Gastrocnemius medialis (tissue), 4 donors: ENCODE results near the gene LYST. TPM values are rescaled to one million over a fixed set of nuclear protein-coding genes. Genes with fewer than 3 reads are reported as not detected.

Experiments
- ATAC-seq, 2 donors: fragments of 150-250 bp; one replicate each; pipeline ENCODE4 v1.9.1; 2016
- DNase-seq, 2 donors: peaks; one replicate each; pipeline ENCODE4 v3.0.0-alpha.2; 2019
- H3K27ac ChIP-seq, 4 donors: fragments of 200-600 bp; sonication (generic); 1 replicate in 1 of 4; 2 replicates in 3 of 4; pipeline ENCODE4 v1.5.1; 2016 to 2018; ENCODE audit warnings: mild to moderate bottlenecking in 2 of 4, moderate library complexity in 1 of 4
- H3K27me3 ChIP-seq, 3 donors: fragments of 200-600 bp; sonication (generic) in 2 of 3; 1 replicate in 1 of 3; 2 replicates in 2 of 3; pipeline versions ENCODE4 v1.5.1 to v1.6.0; 2016 to 2019; ENCODE audit warnings: mild to moderate bottlenecking in 1 of 3, moderate library complexity in 1 of 3
- H3K36me3 ChIP-seq, 2 donors: fragments of 200-600 bp; sonication (generic) in 1 of 2; one replicate each; pipeline ENCODE4 v1.5.1; 2017 to 2018
- H3K4me1 ChIP-seq, 2 donors: fragments of 200-600 bp; sonication (generic) in 1 of 2; one replicate each; pipeline ENCODE4 v1.5.1; 2016 to 2017; ENCODE audit warnings: mild to moderate bottlenecking in 2 of 2
- H3K4me3 ChIP-seq, 4 donors: fragments of 200-600 bp; sonication (generic) in 3 of 4; 1 replicate in 1 of 4; 2 replicates in 3 of 4; pipeline ENCODE4 v1.5.1; 2016 to 2019; ENCODE audit warnings: mild to moderate bottlenecking in 2 of 4
- H3K9me3 ChIP-seq, 3 donors: fragments of 200-600 bp; sonication (generic) in 2 of 3; 1 replicate in 1 of 3; 2 replicates in 2 of 3; pipeline ENCODE4 v1.5.1; 2016 to 2019
- POLR2A ChIP-seq, 2 donors: fragments of 450-650 bp; IDR thresholded peaks; one replicate each; pipeline ENCODE4 v1.6.1; 2017; ENCODE audit warnings: antibody characterized with exemption in 2 of 2, mild to moderate bottlenecking in 2 of 2, moderate library complexity in 2 of 2
- in situ Hi-C, 4 donors: fragments of 200-750 bp; cut with MboI; loops; one replicate each; pipeline versions ENCODE4 v1.15.0 to v1.8.0; 2017; ENCODE audit warnings: low sequenced_read_pairs in 4 of 4
- intact Hi-C: fragments of 100-400 bp; cut with DNase I; formaldehyde crosslinking; loops from one replicate; pipeline ENCODE4 v1.15.1; 2023; ENCODE audit warnings: low total_unique reads
- total RNA-seq, 4 donors: library from RNA; depleted of rRNA; stranded (reverse); fragments of >200 nt; gene quantifications; one replicate each; pipeline versions ENCODE4 v1.1.0 to v1.2.3, GENCODE V29; 2016
- TF ChIP-seq, protein P1 (sequence below), 5 experiments: fragments of 450-650 bp in 3 of 5; fragments of 200-600 bp in 2 of 5; sonication (generic) in 2 of 5; IDR thresholded peaks in 4 of 5; conservative IDR thresholded peaks in 1 of 5; 1 replicate in 4 of 5; 2 replicates in 1 of 5; pipeline ENCODE4 v1.5.1; 2016 to 2019; ENCODE audit warnings: antibody characterized with exemption in 5 of 5, mild to moderate bottlenecking in 3 of 5, moderate library complexity in 3 of 5

LYST gene
- total RNA-seq, 4 donors from 2014 or later = 6.6 to 21.9 (median 10.7) TPM

DNA sequence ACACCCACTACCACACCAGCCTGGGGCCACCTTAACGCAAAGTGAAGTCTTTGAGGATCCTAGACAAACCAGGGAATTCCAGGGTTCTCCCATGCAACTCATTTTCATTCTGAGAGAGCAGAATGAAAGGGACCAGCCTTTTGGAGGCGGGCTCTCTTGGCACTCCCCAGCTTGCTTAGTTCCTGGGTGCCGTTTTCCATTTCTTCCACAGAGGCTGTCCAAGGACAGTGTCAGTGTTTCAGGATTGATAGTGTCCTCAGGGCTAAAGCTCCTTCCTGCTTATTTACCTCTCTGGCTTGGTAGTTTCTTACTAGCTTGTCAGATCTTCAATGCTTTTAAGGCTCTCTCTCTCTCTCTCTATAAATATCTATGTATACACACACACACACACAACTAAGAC is 187.1 kb downstream of the LYST start:
- Histone ChIP-seq H3K9me3 (no peaks in the 10 kb centered on the region), H3K27me3 (no peaks in the 10 kb centered on the region), H3K36me3 (peaks cover 4 to 30% of the 10 kb centered on the region in 2 donors), H3K4me3 (no peak overlapping the region), H3K4me1 (no peaks in the 10 kb centered on the region), H3K27ac (no peak overlapping the region)
- intact Hi-C loops = no loop called here
- ATAC-seq = no peak
- no peak for TF ChIP-seq POLR2A (IDR thresholded peaks at IDR 0.05)
- TF ChIP-seq, protein P1, sequence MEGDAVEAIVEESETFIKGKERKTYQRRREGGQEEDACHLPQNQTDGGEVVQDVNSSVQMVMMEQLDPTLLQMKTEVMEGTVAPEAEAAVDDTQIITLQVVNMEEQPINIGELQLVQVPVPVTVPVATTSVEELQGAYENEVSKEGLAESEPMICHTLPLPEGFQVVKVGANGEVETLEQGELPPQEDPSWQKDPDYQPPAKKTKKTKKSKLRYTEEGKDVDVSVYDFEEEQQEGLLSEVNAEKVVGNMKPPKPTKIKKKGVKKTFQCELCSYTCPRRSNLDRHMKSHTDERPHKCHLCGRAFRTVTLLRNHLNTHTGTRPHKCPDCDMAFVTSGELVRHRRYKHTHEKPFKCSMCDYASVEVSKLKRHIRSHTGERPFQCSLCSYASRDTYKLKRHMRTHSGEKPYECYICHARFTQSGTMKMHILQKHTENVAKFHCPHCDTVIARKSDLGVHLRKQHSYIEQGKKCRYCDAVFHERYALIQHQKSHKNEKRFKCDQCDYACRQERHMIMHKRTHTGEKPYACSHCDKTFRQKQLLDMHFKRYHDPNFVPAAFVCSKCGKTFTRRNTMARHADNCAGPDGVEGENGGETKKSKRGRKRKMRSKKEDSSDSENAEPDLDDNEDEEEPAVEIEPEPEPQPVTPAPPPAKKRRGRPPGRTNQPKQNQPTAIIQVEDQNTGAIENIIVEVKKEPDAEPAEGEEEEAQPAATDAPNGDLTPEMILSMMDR (IDR thresholded peaks at IDR 0.05 in 4 of 5, conservative IDR thresholded peaks at IDR 0.05 in 1 of 5) = no peak
- in situ Hi-C loops = no loop called here
- DNase-seq = no peak

GRCh38 chr1:235679005-235679404 is 187.7 kb downstream of the LYST start:
- Histone ChIP-seq H3K27me3 (no peaks in the 10 kb centered on the region), H3K27ac (no peak overlapping the region), H3K4me3 (no peak overlapping the region), H3K9me3 (no peaks in the 10 kb centered on the region), H3K36me3 (peaks cover 4 to 34% of the 10 kb centered on the region in 2 donors), H3K4me1 (no peaks in the 10 kb centered on the region)
- intact Hi-C loops (no loop called here), in situ Hi-C loops (no loop called here)
- ATAC-seq (no peak), DNase-seq (no peak)
- TF ChIP-seq POLR2A (IDR thresholded peaks at IDR 0.05) = no peak
- TF ChIP-seq, protein P1 (IDR thresholded peaks at IDR 0.05 in 4 of 5, conservative IDR thresholded peaks at IDR 0.05 in 1 of 5) = no peak

DNA sequence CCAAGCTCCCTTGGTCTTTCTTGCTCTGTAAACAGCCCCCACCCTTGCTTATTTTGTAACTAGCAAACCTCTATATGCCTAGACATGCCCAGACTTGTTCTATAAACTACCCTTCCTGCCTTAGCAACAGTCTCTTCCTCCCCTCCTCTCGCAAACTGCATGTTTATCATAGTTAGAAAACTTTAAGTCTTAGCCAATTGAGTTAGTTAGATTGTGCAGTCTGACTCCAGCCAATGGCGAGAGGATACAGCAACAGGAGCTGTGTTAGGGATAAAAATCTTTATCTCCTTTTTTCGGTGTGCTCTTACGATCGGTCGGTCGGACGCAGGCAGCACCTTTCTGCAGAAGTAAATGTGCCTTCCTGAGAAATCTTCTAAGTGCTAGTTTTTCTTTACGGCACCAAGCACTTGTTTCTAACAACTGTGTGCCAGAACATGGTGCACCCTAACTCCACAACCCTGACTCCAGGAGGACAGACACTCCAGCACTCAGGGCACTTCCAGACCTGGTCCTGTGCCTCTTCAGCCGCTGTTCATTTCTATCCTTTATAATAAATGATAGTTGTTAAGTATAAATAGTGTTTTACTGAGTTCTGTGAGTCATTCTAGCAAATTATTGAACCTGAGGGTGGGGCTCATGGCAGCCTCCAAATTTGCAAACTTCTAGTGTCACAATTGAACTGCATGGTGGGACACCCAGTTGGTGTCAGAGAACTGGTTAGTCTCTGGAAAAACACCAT is 191.4 kb downstream of the LYST start:
- H3K36me3 ChIP-seq = peaks cover 4 to 62% of the 10 kb centered on the region in 2 donors
- no peak for TF ChIP-seq POLR2A (IDR thresholded peaks at IDR 0.05)

GRCh38 chr1:235673981-235674380 is 192.7 kb downstream of the LYST start:
- ATAC-seq (no peak), DNase-seq (no peak)
- Histone ChIP-seq H3K27ac (no peak overlapping the region), H3K9me3 (no peaks in the 10 kb centered on the region), H3K27me3 (no peaks in the 10 kb centered on the region), H3K4me3 (no peak overlapping the region), H3K36me3 (peaks cover 4 to 75% of the 10 kb centered on the region in 2 donors), H3K4me1 (no peaks in the 10 kb centered on the region)
- in situ Hi-C loops = no loop called here
- TF ChIP-seq, protein P1 (IDR thresholded peaks at IDR 0.05 in 4 of 5, conservative IDR thresholded peaks at IDR 0.05 in 1 of 5) = no peak
- TF ChIP-seq POLR2A (IDR thresholded peaks at IDR 0.05) = no peak
- intact Hi-C loops = no loop called here

More for the DNA sequence above, 191.4 kb downstream of the LYST start:
- ATAC-seq = no peak
- Histone ChIP-seq H3K4me3 (no peak overlapping the region), H3K9me3 (no peaks in the 10 kb centered on the region), H3K27ac (no peak overlapping the region), H3K4me1 (no peaks in the 10 kb centered on the region), H3K27me3 (no peaks in the 10 kb centered on the region)
- DNase-seq = no peak
- intact Hi-C loops = no loop called here
- in situ Hi-C loops = no loop called here

DNA sequence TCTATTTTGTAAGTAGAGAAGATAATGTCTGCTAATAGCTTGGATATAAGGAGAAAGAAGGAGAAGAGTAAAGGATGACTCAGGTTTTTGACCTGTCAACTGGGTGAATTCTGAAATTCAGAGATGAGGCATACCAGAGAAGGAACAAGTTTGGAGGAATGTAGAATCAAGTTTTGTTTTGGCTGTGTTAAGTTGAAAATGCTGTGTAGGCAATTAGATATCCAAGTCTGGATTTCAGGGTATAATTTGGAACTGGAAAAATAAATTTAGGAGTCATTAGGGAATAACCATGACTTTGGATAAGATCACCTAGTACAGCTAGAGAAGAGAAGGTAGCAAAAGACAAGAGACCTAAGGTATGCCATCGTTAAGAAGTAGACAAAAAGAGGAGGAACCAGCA is 194.7 kb downstream of the LYST start:
- intact Hi-C loops = no loop called here
- H3K36me3 ChIP-seq = peaks cover 4 to 73% of the 10 kb centered on the region in 2 donors
- no peak for TF ChIP-seq POLR2A (IDR thresholded peaks at IDR 0.05)
- TF ChIP-seq, protein P1 (IDR thresholded peaks at IDR 0.05 in 4 of 5, conservative IDR thresholded peaks at IDR 0.05 in 1 of 5) = no peak
- no peaks in the 10 kb centered on the region for H3K27me3 ChIP-seq
- H3K4me1 ChIP-seq = no peaks in the 10 kb centered on the region
- DNase-seq = no peak
- in situ Hi-C loops = no loop called here
- no peak overlapping the region for H3K4me3 ChIP-seq
- no peaks in the 10 kb centered on the region for H3K9me3 ChIP-seq
- no peak overlapping the region for H3K27ac ChIP-seq
- no peak for ATAC-seq
